Measurements from ENCODE around the gene SP9. TPM values are rescaled to one million over a fixed set of nuclear protein-coding genes. Genes with fewer than 3 reads are reported as not detected.
A peak's percentile ranks its signal among the peaks of the same experiment; 100 is the strongest.

SP9 gene
- total and polyA plus RNA-seq, 9 of the 15 experiments (the other 6 are each of a cell fraction or from before 2014, with no cell fraction given), result 0.04 to 0.23 (median 0.11) TPM; not detected in 3

- peak; percentile 97 for TF ChIP-seq MGA (IDR thresholded peaks at IDR 0.05)
- TF ChIP-seq ARID2 (IDR thresholded peaks at IDR 0.05), result no peak
- TF ChIP-seq POLR2A (conservative IDR thresholded peaks at IDR 0.05), result no peak
- no peak for TF ChIP-seq HMG20B (CRISPR knock-in tag; IDR thresholded peaks at IDR 0.05)
- peak; percentile 82 for TF ChIP-seq ZBTB33 (CRISPR knock-in tag; IDR thresholded peaks at IDR 0.05)
- no peak for TF ChIP-seq GTF2E2 (tag; IDR thresholded peaks at IDR 0.05)
- TF ChIP-seq STAG1 (CRISPR knock-in tag; IDR thresholded peaks at IDR 0.05; ENCODE audit: borderline replicate concordance), result peak; percentile 67; the same call in 1 of the 2 replicates
- TF ChIP-seq SOX6 (IDR thresholded peaks at IDR 0.05), result no peak
- no peak for TF ChIP-seq ZFPM2 (CRISPR knock-in tag; IDR thresholded peaks at IDR 0.05)
- TF ChIP-seq PKNOX1 (IDR thresholded peaks at IDR 0.05), result no peak
- no peak for TF ChIP-seq ZNF512 (tag; IDR thresholded peaks at IDR 0.05)
- TF ChIP-seq BRD9 (IDR thresholded peaks at IDR 0.05; ENCODE audit: low read depth, partially characterized antibody), result no peak
These were observed at the start of gene SP9 (continued) for GRCh38 chr2:174334781-174335251.
